Stimulated activated CD4-positive, alpha-beta T cell treated with anti-CD3 and anti-CD28 coated beads, Interleukin-15, amount 100 ng/mL, for 48 hours (primary cell): ENCODE measurements around the gene CRIP3.
"Not testable (repeated sequence)": the region's sequence is repeated elsewhere in the genome, so short reads cannot be mapped to it uniquely, and the experiment has no call there.

Source experiments
- DNase-seq, 2 donors: peaks; one replicate each; pipeline ENCODE4 v3.0.0-alpha.2; 2020; ENCODE audit warnings: low read depth in 2 of 2

The CRIP3 gene

DNA sequence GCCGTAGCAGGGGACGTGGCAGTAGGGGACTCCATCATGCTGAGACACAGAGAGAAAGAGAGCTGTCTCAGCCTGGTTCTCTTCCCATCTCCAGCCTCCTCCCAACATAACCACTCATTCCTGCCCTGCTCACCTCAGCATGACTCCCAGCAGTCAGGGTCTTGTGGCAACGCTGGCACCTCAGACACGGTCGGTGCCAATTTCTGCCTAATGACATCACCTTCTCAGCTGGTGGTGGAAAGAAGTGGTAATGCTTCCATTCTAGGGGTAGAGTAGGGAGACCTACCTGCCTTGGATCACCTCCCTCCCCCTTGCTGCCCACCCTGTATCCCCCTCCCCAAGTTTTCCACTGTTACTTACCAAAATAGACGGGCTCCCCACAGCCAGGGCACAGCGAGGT lies 2.5 kb downstream of the CRIP3 start:
- DNase-seq = no peak

DNA sequence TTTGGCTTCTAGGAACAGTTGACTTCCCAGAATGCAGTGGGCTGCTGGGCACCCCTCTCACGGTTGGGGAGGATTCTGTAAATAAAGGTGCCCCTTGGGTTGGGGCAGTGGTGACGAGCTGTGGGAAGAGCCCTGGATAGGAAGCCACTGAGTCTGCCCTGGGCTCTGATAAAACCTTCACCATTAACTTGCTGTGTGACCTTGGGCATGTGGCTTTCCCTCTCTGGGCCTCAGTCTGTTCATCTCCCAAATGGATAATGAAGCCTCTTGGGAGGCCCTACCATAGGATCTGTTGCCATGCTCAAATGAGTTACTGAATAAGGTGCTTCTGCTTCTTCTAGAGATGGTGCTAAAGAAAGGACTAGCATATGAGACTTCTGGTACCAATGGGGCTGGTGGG lies 3.7 kb downstream of the CRIP3 start:
- no peak for DNase-seq

DNA sequence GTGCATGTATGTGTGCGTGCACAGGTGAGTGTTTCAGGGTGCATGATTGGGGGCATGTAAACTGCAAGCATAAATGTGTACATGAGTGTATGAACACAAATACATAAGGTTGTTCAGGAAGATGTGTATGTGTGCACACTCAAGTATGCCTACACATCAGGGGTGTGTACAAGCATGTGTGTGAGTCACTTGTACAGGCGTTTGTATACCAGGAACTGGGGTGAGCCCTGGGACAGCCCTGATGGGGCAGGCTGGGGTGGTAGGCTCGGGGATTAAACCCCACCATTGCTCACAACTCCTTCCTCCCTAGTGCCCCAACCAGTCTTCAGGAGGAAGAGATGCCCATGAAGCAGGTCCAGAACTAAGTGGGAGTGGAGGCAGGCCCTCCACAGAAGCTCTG lies 4.3 kb downstream of the CRIP3 start:
- no peak for DNase-seq

DNA sequence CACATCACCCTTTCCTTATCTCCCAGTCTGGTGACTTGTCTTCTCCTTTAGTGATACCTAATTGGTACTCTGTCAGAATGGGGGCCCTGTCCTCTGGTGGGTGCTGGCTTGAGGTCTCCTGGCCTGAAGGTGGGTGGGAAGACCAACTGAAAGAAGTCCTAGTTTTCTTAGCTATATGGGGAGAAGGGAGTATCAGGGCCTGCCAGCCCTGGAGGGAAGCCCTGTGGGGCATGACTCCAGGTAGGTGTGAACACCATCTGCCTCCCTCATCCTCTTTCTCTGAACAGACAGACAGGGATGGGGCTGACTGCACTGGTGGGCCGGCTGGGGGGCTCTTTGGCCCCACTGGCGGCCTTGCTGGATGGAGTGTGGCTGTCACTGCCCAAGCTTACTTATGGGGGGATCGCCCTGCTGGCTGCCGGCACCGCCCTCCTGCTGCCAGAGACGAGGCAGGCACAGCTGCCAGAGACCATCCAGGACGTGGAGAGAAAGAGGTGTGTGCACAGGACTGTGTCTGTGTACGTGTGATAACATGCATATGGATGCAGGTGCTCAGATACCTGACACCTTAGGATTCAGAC lies 4.8 kb downstream of the CRIP3 start:
- DNase-seq = no peak

DNA sequence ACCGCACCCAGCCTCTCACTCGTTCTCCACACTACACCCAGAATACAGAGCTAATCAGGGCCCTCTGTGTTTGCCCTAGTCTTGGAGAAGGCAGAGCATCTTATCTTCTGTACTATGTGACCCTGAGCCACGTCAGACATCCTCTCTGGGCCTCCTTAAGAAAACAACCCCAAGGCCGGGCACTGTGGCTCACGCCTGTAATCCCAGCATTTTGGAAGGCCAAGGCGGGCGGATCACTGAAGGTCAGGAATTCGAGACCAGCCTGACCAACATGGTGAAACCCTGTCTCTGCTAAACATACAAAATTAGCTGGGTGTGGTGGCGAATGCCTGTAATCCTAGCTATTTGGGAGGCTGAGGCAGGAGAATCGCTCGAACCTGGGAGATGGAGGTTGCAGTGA lies 5.6 kb downstream of the CRIP3 start:
- DNase-seq = not testable (repeated sequence)

DNA sequence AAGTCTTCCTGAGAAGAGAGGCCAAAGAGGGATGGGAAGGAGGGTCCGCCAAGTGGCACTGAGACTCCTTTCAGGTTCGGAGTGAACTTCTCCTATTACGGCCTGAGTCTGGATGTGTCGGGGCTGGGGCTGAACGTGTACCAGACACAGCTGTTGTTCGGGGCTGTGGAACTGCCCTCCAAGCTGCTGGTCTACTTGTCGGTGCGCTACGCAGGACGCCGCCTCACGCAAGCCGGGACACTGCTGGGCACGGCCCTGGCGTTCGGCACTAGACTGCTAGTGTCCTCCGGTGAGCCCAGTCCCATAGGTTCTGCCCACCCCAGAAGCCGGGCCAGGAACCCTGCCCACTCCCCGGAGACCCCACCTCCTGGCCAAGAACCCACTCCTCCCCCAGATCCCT lies 6.5 kb downstream of the CRIP3 start:
- no peak for DNase-seq

DNA sequence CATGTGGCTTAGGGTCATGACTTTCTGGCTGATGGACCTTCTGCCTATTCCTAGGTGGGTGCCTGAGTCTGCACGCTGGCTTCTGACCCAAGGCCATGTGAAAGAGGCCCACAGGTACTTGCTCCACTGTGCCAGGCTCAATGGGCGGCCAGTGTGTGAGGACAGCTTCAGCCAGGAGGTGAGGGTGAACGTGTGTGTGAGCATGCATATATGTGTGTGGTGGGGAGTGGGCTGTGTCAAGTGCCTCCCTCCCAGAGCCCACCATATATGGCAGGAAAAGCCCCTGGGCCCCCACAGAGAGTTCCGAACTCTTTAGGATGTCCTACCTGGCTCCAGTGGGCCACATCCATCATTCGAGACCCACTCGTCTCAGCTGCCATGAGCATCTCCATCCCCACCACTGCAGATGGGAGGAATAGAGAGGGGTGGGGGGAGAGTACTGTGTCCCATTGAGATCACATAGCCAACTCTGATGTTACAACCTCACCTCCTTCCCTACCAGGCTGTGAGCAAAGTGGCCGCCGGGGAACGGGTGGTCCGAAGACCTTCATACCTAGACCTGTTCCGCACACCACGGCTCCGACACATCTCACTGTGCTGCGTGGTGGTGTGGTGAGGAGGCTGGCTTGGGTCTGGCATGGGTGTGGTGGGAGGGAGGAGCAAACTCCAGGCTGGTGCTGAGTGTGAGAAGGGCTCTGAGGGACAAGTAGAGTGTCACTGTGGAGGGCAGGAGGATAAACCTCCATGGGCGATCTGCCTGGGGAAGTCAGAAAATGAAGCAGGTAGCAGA lies 7.3 kb downstream of the CRIP3 start:
- DNase-seq = no peak

DNA sequence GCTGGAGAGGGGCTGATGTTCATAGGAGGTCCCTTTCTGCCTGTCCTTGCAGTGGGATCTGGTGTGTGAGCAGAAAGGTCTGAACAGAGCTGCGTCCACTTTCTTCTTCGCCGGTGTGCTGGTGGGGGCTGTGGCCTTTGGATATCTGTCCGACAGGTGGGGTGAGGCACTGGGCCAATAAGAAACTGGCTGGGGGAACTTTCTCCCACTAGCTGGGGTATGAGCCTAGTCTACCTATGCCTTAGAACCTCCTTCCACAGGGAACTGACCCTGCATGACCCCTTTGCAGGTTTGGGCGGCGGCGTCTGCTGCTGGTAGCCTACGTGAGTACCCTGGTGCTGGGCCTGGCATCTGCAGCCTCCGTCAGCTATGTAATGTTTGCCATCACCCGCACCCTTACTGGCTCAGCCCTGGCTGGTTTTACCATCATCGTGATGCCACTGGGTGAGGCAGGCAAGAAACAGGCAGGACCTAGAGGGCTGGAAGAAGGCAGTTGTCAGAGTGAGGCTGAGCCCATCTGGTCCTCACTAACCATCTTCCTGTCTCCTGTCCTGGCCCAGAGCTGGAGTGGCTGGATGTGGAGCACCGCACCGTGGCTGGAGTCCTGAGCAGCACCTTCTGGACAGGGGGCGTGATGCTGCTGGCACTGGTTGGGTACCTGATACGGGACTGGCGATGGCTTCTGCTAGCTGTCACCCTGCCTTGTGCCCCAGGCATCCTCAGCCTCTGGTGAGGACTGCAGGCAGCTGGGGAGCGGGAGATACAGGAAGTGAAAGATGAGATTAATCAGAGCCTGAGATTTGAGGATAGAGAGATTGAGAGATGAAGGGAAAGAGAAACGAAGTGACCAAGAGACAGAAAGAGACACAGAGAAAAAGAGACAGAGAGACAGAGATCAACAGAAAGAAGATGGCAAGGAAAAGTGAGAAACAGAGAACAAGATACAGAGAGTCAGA lies 9.0 kb downstream of the CRIP3 start:
- DNase-seq = no peak

DNA sequence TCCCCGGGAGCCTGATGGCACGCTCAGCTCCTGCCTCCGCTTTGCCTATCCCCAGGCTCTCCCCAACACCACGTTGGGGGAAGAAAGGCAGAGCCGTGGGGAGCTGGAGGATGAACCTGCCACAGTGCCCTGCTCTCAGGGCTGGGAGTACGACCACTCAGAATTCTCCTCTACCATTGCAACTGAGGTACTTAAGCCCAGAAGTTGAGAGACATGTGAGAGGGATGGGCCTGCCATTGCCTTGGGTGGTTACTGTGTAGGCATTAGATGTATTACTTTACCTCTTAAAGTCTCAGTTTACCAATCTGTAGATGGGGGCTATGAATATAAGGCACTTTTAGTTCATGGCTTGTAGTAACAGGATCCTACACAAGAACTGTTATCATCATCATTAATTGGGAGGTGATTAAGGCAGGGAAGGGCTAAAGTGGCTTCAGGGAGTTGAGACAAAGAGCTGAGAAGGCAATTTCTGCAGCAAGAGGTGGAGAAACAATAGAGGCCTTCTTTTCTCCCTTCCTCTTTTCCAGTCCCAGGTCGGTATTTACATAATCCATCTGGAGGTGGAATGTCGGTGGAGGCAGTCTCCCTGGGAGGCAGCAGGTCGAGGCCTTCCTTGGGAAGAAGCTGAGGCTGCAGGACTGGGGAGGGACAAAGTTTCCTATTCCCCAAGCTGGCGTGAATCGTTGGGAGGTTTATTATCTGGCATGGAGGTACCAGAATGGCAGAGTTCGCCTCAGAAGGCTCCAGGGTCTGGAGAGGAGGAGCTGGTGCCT lies 9.9 kb downstream of the CRIP3 start:
- no peak for DNase-seq

DNA sequence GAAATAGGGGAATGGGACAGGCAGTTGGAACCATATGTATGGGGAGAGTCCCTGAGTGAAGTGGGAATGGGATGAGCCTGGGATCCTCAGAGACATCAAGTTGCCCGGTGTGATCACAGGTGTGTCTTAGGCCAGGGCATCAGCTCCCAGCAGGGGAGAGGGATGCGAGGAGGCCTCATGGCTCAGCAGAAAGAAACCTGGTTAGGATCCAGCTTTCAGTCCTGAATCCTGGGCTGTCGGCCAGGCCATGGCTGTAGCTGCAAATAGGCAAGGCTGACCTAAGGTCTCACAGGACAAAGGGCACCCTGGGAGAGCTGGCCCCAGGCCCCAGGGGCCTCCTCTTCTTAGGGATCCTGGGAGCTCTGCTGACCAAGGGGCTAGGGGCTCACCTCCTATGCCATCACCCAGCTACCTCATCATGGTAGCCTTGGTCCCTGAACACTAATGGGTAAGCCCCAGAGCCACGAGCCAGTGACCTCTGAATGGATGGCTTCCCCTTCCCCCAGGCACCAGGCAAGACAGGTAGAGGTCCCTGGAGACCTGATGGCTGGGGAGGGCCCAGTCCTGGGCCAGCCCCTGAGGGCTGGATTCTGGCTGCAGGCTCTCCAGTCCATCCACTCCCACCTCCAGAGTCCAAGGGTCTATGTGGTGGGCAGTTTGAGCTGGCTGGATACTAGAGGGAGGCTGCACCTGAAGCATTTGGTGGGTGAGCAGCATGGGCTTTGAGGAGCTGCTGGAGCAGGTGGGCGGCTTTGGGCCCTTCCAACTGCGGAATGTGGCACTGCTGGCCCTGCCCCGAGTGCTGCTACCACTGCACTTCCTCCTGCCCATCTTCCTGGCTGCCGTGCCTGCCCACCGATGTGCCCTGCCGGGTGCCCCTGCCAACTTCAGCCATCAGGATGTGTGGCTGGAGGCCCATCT lies 10.7 kb downstream of the CRIP3 start, which contains the start of gene SLC22A7:
Gene SLC22A7 (plus strand): TSS at position 617 of the 921 bp plus-strand sequence. CDS start 99 bp downstream, at position 716.
- no peak for DNase-seq

DNA sequence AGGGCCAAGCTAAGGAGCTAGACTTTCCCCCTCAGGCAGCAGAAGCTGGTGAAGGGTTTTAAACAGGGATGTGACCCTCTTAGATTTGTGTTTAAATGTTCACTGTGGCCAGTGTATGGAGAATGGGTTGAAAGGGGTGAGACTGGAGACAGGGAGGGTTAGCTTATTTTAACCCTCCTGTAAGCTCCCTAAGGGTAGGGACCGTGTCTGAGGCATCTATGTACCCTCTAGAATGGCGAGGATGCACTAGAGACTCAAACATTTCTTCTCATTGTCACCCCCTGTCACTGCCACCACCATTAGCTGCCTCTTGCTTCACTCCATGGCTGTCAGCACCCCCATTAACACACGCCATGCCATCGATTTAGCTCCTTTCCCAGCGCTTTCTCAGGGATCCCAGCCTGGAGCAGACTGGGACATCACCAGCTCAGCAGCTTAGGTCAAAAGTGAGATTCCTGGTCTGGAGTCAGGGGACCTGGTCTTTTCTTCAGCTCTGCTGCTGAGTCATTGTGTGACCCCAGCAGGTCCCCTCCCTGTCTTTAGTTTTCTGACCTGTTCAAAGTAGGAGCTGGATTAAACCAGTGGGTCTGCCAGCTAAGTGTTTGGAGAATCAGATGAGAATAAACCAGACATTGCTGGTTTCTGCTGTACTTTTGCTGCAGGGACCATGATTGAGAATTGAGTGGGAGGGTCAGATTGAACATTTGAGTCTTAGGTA lies 11.7 kb downstream of the CRIP3 start:
- no peak for DNase-seq

DNA sequence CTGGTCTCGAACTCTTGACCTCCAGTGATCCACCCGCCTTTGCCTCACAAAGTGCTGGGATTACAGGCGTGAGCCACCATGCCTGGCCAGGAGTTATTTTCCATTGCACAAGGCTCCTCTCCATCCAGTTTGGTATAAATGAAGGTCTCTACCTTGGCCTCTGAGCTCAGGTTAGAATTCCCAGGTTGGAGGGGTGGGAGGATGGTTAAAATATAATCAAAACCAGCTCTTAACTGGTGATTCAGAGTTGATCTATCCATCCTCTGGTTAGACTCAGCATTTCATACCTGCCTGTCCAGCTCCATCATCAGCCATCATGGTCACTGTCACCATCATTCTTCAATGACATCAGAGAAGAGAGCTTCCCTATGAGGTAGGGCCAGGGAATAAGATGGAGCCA lies 13.2 kb downstream of the CRIP3 start:
- DNase-seq = no peak

DNA sequence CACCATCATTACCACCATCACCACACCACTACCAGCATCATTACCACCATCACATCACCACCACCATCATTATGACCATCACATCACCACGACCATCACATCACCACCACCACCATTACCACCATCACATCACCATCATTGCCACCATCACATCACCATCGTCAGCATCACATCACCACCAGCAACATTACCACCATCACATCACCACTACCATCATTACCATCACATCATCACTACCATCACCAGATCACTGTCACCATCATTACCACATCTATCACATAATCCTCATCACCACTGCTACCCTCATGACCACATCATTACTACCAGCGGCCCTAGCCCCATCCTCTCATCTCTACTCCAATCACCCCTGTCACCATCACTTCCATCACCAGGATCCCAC lies 14.1 kb downstream of the CRIP3 start:
- DNase-seq = no peak

DNA sequence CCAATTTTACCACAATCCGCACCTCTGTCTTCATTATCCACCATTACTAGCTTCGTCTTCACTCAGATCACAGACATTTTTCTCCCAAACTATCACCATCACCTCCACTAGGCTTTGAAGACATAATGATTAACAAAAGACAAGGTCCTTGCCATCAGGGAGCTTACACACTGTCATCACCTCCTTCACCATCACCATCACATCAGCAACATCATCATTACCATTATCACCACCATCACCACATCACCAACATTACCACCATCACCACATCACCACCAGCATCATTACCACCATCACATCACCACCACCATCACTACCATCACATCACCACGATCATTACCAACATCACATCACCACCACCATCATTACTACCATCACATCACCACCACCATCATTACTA lies 14.9 kb downstream of the CRIP3 start:
- no peak for DNase-seq

DNA sequence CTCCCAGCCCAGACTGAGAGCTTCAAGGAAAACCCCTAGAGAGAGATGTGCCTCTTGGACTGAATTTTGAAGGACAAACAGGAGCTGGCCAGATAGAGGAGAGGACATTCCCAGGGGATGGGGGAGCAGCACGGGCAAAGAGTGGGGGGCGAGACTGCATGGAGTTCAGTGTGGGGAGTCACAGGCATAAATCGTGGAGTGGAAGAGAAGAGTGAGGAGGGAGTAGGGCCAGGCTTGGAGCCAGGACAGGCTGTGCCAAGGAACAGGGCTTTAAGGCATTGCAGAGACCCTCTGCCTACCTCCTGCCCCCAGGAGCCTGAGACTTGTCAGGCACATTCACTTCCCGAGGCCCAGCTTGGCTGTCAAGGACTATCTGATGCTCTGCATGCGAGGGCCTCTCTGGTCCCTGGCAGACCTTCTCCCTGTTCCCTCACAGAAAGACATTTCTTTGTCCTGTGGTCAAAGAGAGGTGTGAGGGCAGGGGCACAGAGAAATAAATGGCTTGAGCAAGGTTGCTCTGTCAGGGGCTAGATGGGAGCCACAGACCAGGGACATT lies 15.8 kb downstream of the CRIP3 start:
- no peak for DNase-seq

DNA sequence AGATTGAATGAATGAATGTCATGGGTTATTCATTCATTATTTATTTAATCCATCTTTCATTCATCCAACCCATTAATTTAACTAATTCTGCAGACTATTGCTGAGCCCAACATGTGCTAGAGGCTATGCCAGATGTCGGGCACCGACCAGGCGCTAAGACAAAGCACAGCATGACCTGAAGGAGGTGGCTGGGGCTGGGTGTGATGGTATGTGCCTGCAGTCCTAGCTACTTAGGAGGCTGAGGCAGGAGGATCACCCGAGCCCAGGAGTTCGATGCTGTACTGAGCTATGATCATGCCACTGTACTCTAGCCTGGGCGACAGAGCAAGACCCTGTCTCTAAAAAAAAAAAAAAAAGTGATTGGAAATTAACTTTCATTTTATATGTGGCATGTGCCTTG lies 16.3 kb downstream of the CRIP3 start:
- DNase-seq = no peak

DNA sequence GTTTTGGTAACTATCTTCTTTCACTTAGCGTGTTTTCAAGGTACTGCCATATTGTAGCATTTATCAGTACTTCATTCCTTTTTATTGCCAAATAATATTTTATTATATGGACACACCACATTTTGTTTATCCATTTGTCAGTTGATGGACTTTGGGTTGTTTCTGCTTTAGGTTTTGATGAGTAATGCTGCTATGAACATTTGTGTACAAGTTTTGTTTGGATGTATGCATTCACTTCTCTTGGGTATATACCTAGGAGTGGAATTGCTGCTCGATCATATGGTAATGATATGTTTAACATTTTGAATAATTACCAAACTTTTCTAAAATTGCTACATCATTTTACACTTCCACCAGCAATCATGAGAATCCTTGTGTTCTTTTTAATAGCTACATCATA lies 16.9 kb downstream of the CRIP3 start:
- no peak for DNase-seq

DNA sequence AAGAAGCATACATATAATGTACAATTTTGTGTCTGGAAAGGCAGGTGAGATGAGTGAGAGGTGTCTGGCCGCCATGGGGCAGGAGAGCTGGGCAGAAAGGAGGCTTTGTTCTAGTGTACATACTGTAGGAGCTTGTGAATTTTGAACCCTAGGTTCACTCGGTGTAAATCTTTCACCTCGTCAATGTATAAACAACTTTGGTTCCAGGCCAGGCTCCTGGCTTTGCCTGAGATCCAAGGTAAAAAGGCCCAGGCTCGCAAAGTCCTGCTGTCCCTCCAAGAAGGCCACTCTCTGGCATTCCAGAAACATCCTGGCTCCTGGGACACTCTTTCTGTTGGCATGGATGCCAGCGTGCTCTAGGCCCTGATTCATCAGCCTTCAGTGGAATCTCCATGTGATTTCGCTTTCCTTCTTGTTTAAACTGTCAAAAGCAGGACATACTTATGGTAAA lies 17.7 kb downstream of the CRIP3 start:
- DNase-seq = no peak

DNA sequence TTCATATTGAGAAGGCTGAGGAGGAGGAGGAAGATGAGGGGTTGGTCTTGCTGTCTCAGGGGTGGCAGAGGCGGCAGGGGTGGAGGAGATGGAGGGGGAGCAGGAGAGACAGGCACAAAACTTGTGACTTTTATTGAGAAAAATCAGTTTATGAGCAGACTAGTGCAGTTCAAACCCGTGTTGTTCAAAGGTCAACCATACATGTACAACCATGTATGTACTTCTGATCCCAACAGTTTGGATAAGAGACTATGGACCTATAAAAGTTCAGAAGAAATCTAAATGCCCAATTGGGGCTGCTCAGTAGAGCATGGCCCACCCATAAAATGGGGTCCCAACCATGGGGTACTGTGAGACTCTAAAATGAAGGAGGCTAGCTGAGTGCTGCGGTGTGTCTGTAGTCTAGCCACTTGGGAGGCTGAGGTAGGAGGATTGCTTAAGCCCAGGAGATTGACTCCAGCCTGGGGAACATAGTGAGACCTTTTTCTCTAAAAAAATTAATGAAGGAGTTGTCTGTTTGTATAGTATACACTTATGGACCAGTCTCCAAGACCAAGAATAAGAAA lies 18.2 kb downstream of the CRIP3 start:
- no peak for DNase-seq
